ENCODE measurements around the gene NRTN. TPM values are rescaled to one million over a fixed set of nuclear protein-coding genes. Genes with fewer than 3 reads are reported as not detected.
"Not testable (repeated sequence)": the region's sequence is repeated elsewhere in the genome, so short reads cannot be mapped to it uniquely, and the experiment has no call there.

The NRTN gene
- total RNA-seq, 2 experiments from 2014 or later = 0.21 to 0.32 TPM

DNA sequence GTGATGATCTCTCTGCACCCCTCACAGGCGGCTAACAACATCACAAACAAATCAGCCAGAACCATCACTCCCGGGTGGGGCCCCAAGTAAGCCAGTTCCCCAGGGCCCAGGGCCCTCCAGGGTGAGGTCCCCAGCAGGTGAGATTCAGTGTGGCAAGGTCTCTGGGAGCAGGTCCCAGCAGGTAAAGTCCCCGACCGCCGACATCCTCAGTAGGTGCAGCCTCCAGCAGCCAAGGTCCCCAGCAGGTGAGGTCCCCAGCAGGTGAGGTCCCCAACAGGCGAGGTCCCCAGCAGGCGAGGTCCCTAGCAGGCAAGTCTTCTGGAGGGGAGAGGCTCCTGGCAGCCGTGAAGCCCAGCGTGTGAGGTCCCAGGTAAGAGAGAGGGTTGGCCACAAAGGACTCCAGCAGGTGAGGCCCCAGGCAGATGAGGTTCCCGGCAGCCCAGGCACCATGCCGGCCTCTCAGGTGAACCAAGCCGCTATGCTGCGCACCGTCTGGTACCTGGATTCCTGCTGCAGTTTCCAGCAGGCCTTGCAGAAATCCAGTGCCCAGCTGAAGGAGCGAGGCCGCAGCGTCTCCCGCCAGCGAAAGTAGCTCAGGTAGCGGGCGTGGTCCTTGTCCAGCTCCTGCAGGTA, 38.5 kb downstream of the NRTN start:
- no peak for ATAC-seq
- Mint-ChIP-seq H3K4me1 (no peaks in the 10 kb centered on the region), H3K9me3 (ENCODE audit: low read depth) (no peaks in the 10 kb centered on the region), H3K27ac (no peak overlapping the region), H3K36me3 (ENCODE audit: low read depth) (no peaks in the 10 kb centered on the region), H3K4me3 (no peak overlapping the region), H3K27me3 (peaks cover 2% of the 10 kb centered on the region)
- ChIA-PET POLR2A (no interaction called here), CTCF (no interaction called here)
- intact Hi-C loops (cut with DNase I, micrococcal nuclease) = no loop called here
- DNase-seq = no peak

DNA sequence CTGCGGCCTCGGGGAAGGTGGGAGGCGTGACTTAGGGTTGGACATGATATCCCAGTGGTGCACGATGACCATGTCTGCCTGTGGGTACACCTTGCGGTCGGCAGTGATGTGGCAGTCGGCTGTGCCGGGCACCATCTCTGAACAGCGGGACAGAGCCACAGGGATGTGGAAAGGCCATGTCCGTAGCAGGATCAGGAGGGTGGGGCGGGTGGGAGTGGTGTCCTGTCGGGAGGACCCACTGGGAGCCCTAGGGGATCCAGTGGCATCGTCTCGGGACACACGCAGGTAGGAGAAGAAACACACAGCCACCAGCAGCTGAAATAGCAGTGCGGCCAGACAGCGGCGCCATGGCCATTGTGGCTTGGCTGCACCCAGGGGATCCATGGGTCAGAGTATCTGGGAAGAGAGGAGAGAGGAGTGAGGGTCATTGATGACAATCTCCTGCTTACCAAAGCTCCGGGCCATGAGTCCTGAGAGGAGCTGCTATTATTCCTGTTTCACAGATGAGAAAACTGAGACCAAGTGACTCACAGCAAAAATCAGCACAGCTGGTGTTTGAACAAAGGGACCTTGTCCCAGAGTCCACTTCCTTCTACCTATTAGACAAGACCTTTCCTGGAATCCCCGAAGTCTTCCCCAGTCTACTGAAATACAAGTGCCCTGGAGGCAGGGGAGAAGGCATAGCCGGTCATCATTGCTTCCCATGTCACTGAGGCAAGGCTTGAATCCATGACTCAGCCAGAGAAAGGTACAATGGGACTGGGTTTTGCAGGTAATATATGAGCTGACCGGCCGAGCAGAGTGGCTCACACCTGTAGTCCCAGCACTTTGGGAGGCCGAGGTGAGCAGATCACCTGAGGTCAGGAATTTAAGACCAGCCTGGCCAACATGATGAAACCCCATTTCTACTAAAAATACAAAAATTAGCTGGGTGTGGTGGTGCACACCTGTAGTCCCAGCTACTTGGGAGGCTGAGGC, 39.9 kb downstream of the NRTN start:
- DNase-seq (no peak), ATAC-seq (no peak)
- no peaks in the 10 kb centered on the region for H3K4me1 Mint-ChIP-seq
- H3K27me3 Mint-ChIP-seq = no peaks in the 10 kb centered on the region
- H3K4me3 Mint-ChIP-seq = no peak overlapping the region
- intact Hi-C loops (cut with DNase I, micrococcal nuclease) = no loop called here
- ChIA-PET CTCF (interaction anchor here (0.5 to 0.8 kb wide), 2 partner anchors 41 to 51 kb away, joined by 3 read pairs; no protein-coding TSS in a partner anchor), POLR2A (no interaction called here)
- H3K36me3 Mint-ChIP-seq (ENCODE audit: low read depth) = no peaks in the 10 kb centered on the region
- no peaks in the 10 kb centered on the region for H3K9me3 Mint-ChIP-seq (ENCODE audit: low read depth)
- H3K27ac Mint-ChIP-seq = no peak overlapping the region

- ATAC-seq; H3K27me3 Mint-ChIP-seq; H3K36me3 Mint-ChIP-seq (ENCODE audit: low read depth); H3K4me1 Mint-ChIP-seq; H3K4me3 Mint-ChIP-seq; H3K27ac Mint-ChIP-seq; DNase-seq; POLR2A ChIA-PET; CTCF ChIA-PET; intact Hi-C loops (cut with DNase I, micrococcal nuclease); H3K9me3 Mint-ChIP-seq (ENCODE audit: low read depth): not testable (repeated sequence)
Measured at GRCh38 chr19:5847846-5848245, 43.0 kb downstream of the NRTN start.

- H3K27ac Mint-ChIP-seq; DNase-seq; H3K9me3 Mint-ChIP-seq (ENCODE audit: low read depth); H3K36me3 Mint-ChIP-seq (ENCODE audit: low read depth); H3K4me1 Mint-ChIP-seq; ATAC-seq; H3K27me3 Mint-ChIP-seq; CTCF ChIA-PET; POLR2A ChIA-PET; intact Hi-C loops (cut with DNase I, micrococcal nuclease); H3K4me3 Mint-ChIP-seq: not testable (repeated sequence)
Measured at GRCh38 chr19:5848621-5849020, 43.8 kb downstream of the NRTN start.

DNA sequence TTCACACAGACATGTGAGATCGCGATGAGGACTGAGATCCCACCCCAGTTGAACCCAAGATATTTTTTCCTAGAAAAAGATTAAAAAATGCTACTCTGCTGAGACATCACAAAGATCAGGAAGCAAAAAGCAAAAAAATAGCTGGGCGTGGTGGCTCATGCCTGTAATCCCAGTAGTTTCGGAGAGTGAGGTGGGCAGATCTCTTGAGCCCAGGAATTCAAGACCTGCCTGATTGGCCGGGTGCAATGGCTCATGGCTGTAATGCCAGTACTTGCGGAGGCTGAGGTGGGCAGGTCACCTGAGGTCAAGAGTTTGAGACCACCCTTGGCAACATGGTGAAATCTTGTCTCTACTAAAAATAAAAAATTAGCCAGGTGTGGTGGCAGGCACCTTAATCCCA, 45.3 kb downstream of the NRTN start:
- intact Hi-C loops (cut with DNase I, micrococcal nuclease) = no loop called here
- Mint-ChIP-seq H3K9me3 (ENCODE audit: low read depth) (no peaks in the 10 kb centered on the region), H3K27ac (no peak overlapping the region), H3K36me3 (ENCODE audit: low read depth) (no peaks in the 10 kb centered on the region), H3K4me3 (no peak overlapping the region), H3K4me1 (no peaks in the 10 kb centered on the region), H3K27me3 (no peaks in the 10 kb centered on the region)
- CTCF ChIA-PET = no interaction called here
- POLR2A ChIA-PET = interaction anchor here (0.6 kb wide), 1 partner anchor 516 kb away, joined by 3 read pairs; no protein-coding TSS in a partner anchor
- no peak for DNase-seq
- ATAC-seq = no peak

DNA sequence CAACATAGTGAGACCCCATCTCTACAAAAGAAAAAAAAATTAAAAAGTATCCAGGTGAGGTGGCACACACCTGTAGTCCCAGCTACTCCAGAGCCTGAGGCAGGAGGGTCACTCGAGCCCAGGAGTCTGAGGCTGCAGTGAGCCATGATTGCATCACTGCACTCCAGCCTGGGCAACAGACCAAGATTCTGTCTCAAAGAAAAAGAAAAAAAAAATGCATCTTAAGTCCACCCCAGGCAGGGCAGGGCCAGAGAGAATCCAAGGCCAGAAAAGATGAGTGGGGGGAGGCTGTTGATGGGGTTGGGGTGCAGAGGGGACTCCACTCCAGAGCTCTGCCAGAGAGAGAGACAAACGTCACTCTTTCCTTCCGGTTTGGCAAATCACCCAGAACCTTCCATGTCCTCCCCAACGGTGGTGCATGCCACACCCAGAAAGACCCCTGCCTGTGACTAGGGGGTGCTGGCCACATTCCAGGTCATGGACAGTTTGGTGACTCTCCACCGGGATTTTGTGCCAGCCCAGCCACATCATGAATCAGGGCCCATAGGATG, 46.0 kb downstream of the NRTN start:
- no peak overlapping the region for H3K27ac Mint-ChIP-seq
- H3K4me1 Mint-ChIP-seq = no peaks in the 10 kb centered on the region
- ChIA-PET POLR2A (interaction anchor here (0.6 kb wide), 1 partner anchor 515 kb away, joined by 3 read pairs; no protein-coding TSS in a partner anchor), CTCF (interaction anchor here (0.6 kb wide), 1 partner anchor 13 kb away, joined by 3 read pairs; no protein-coding TSS in a partner anchor)
- H3K9me3 Mint-ChIP-seq (ENCODE audit: low read depth) = no peaks in the 10 kb centered on the region
- H3K27me3 Mint-ChIP-seq = no peaks in the 10 kb centered on the region
- DNase-seq (no peak), ATAC-seq (no peak)
- intact Hi-C loops (cut with DNase I, micrococcal nuclease) = no loop called here
- no peak overlapping the region for H3K4me3 Mint-ChIP-seq
- no peaks in the 10 kb centered on the region for H3K36me3 Mint-ChIP-seq (ENCODE audit: low read depth)

DNA sequence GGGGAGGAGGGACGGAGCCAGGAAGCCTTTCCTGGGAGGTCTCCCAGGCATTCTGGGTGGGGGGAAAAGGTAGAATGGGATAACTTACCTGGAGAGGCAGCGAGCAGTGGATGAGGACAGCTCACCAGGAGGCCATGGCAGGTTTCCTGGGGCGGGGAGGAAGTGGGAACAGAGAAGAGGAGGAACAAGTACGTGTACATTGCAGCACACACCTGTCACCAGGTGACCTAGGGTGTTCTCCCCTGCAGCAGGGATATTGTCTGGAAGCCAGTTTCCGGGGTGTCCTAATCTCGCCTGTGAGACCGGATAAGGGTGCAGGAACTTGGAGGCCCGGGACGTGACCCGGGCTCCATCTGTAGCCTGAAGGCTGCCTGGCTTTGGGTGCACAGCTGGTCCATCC, 46.4 kb downstream of the NRTN start, which contains the start of gene FUT3:
Gene FUT3 (minus strand): TSS at position 148 of the 400 bp plus-strand sequence.
- no peak within 1 kb of the TSS for H3K4me3 Mint-ChIP-seq
- no peak for ATAC-seq
- no peaks in the 10 kb centered on the region for H3K36me3 Mint-ChIP-seq (ENCODE audit: low read depth)
- no peak within 1 kb of the TSS for H3K27ac Mint-ChIP-seq
- DNase-seq = no peak
- no peaks in the 10 kb centered on the region for H3K27me3 Mint-ChIP-seq
- ChIA-PET CTCF (interaction anchor here (0.6 kb wide), 1 partner anchor 12 kb away, joined by 3 read pairs; no protein-coding TSS in a partner anchor), POLR2A (no interaction called here)
- intact Hi-C loops (cut with DNase I, micrococcal nuclease) = no loop called here
- H3K4me1 Mint-ChIP-seq = no peaks in the 10 kb centered on the region
- no peaks in the 10 kb centered on the region for H3K9me3 Mint-ChIP-seq (ENCODE audit: low read depth)

DNA sequence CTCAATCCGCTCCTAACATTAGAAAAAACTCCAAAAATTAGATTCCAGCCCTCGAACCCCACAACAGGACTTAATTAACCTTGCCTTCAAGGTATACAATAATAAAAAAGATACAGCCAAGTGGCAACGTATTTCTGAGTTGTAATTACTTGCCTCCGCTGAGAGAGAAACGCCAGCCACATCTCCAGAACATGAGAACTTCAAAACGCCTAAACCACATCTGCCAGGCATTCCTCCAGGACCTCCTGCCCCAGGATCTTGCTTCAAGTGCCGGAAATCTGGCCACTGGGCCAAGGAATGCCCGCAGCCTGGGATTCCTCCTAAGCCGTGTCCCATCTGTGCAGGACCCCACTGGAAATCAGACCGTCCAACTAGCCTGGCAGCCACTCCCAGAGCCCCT, 49.3 kb downstream of the NRTN start:
- DNase-seq; H3K9me3 Mint-ChIP-seq (ENCODE audit: low read depth); H3K4me3 Mint-ChIP-seq; ATAC-seq; POLR2A ChIA-PET; CTCF ChIA-PET; H3K27ac Mint-ChIP-seq; H3K36me3 Mint-ChIP-seq (ENCODE audit: low read depth); intact Hi-C loops (cut with DNase I, micrococcal nuclease); H3K27me3 Mint-ChIP-seq; H3K4me1 Mint-ChIP-seq: not testable (repeated sequence)

DNA sequence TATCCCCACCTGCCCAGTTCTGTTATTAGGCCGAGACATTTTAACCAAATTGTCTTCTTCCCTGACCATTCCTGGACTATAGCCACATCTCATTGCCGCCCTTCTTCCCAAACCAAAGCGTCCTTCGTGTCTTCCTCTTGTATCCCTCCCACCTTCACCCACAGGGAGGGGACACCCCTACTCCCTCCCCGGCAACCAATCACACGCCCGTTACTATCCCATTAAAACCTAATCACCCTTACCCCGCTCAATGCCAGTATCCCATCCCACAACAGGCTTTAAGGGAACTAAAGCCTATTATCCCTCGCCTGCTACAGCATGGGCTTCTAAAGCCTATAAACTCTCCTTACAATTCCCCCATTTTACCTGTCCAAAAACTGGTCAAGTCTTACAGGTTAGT, 50.3 kb downstream of the NRTN start:
- H3K4me3 Mint-ChIP-seq; ATAC-seq; H3K27ac Mint-ChIP-seq; H3K4me1 Mint-ChIP-seq; H3K36me3 Mint-ChIP-seq (ENCODE audit: low read depth); DNase-seq; POLR2A ChIA-PET; H3K9me3 Mint-ChIP-seq (ENCODE audit: low read depth); CTCF ChIA-PET; intact Hi-C loops (cut with DNase I, micrococcal nuclease); H3K27me3 Mint-ChIP-seq: not testable (repeated sequence)

DNA sequence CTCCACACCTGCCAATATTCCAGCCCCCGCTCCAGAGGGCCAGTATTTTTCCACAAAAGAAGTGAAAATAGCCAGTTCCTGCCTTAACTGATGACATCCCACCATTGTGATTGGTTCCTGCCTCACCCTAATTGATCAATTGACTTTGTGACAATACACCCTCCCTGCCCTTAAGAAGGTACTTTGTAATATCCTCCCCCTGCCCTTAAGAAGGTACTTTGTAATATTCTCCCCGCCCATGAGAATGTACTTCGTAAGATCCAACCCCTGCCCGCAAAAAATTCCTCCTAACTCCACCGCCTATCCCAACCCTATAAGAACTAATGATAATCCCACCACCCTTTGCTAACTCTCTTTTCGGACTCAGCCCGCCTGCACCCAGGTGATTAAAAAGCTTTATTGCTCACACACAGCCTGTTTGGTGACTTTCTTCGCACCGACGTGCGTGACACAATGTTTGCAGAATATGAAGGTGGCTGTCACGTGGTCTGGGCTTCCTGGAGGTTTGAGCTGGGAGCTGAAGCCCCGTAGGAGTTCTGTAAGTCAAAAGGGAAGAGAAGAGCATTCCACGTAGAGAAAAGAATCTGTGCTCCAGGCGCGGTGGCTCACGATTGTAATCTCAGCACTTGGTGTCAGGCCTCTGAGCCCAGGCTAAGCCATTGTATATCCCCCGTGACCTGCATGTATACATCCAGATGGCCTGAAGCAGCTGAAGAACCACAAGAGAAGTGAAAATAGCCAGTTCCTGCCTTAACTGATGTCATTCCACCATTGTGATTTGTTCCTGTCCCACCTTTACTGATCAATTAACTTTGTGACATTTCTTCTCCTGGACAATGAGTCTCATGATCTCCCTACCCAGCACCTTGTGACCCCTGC, 52.6 kb downstream of the NRTN start:
- intact Hi-C loops (cut with DNase I, micrococcal nuclease) = no loop called here
- Mint-ChIP-seq H3K4me3 (no peak overlapping the region), H3K4me1 (no peaks in the 10 kb centered on the region), H3K27ac (no peak overlapping the region), H3K27me3 (peaks cover 2% of the 10 kb centered on the region), H3K36me3 (ENCODE audit: low read depth) (no peaks in the 10 kb centered on the region), H3K9me3 (ENCODE audit: low read depth) (no peaks in the 10 kb centered on the region)
- ATAC-seq (no peak), DNase-seq (no peak)
- ChIA-PET CTCF (interaction anchor here (0.5 kb wide), 1 partner anchor 132 kb away, joined by 4 read pairs; no protein-coding TSS in a partner anchor), POLR2A (no interaction called here)
